Choroid plexus epithelial cell (primary cell): Measurements from ENCODE around the gene ESRRB.

Source experiments
- DNase-seq: peaks from one replicate; pipeline ENCODE4 v3.0.0-alpha.2; 2010; ENCODE audit warnings: low read depth
- H3K4me3 ChIP-seq: 2 replicates; pipeline ENCODE4 v1.5.1; 2011; ENCODE audit warnings: low read depth, mild to moderate bottlenecking, control low read depth, low read length, moderate library complexity
- TF ChIP-seq, protein P1 (sequence below): conservative IDR thresholded peaks from 2 replicates; pipeline ENCODE4 v1.5.1; 2011; ENCODE audit warnings: low read depth, mild to moderate bottlenecking, control low read depth, inconsistent platforms, low read length, moderate library complexity

Gene ESRRB

DNA sequence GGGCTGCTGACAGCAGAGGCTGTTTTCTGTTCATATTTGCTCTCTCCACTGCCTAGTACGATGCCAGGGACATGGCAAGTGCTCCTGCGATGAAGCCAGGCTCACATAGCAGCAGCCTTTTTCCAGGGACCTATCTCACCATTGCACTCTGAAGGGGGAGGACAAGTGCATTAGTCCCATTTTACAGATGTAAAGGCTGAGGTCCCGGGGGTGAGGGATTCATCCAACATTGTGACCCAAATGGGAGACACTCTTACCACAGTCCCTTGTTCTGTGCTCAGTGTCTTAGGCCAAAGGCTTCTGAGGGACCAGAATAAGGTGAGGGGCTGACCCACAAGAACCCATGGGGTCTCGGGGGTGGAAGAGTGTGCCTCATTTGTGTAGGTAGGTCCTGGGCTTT, 21.6 kb upstream of the ESRRB start:
- TF ChIP-seq, protein P1, sequence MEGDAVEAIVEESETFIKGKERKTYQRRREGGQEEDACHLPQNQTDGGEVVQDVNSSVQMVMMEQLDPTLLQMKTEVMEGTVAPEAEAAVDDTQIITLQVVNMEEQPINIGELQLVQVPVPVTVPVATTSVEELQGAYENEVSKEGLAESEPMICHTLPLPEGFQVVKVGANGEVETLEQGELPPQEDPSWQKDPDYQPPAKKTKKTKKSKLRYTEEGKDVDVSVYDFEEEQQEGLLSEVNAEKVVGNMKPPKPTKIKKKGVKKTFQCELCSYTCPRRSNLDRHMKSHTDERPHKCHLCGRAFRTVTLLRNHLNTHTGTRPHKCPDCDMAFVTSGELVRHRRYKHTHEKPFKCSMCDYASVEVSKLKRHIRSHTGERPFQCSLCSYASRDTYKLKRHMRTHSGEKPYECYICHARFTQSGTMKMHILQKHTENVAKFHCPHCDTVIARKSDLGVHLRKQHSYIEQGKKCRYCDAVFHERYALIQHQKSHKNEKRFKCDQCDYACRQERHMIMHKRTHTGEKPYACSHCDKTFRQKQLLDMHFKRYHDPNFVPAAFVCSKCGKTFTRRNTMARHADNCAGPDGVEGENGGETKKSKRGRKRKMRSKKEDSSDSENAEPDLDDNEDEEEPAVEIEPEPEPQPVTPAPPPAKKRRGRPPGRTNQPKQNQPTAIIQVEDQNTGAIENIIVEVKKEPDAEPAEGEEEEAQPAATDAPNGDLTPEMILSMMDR, result no peak
- DNase-seq, result no peak

DNA sequence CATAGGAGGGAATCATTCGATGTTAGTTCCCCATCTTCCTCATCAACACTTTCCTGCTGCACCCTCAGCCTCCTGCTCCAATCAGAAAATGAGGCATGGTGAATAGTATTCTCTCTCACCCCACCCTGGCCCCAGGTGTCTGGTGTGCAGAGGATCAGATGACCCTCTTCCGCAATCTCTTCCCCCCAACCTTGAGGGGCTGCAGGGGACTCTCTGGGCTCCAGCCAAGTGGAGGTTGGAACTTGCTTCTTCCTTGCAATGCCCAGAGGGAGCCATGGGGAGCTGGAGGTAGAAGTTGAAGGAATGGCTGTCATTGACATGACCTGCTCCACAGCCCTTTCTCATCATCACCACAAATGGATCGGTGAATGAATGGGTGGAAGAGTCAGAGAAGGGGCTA, 20.2 kb upstream of the ESRRB start:
- no peak overlapping the region for H3K4me3 ChIP-seq
- no peak for DNase-seq
- TF ChIP-seq, protein P1, result no peak

More for the DNA sequence above, 21.6 kb upstream of the ESRRB start:
- H3K4me3 ChIP-seq, result no peak overlapping the region

DNA sequence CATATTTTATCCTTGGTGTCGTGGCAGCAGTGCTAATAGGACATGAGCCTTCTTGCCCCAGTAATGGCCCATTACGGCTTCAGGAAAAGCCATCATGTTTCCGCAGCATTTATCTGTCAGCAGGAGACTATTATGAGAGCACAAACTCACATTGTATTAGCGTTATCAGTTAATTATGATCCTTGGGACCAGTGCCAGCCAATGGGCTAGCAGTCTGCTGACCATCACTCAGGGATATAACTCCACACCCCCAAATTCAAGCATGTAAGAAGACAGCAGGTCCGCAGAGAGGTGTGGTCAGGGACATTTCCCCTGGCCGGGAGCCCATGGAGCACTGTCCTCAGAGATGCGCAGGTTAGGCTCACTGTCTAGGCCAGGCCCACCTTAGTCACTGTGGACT, 4.9 kb upstream of the ESRRB start:
- no peak overlapping the region for H3K4me3 ChIP-seq
- no peak for DNase-seq
- TF ChIP-seq, protein P1, result no peak

DNA sequence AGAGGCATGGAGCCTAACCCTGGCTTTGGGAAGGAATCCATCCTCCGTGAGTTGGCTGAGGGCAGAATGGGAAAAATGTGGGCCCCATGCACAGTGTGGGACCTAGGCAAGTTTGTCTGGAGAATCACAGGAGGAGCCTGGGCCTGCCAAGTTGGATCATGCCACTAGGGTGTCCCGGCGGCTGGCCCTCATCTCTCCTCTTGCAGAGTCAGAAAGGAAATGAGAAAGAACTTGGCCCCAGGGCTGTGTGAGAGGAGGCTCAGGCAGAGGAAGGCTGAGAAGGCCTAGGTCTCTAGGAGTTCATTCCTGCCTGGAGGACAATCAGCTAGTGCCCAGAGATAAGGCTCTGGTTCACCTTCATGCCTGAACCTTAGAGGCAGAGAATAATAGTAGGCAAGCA, 2.5 kb upstream of the ESRRB start:
- TF ChIP-seq, protein P1, result no peak
- H3K4me3 ChIP-seq, result no peak overlapping the region
- DNase-seq, result no peak

DNA sequence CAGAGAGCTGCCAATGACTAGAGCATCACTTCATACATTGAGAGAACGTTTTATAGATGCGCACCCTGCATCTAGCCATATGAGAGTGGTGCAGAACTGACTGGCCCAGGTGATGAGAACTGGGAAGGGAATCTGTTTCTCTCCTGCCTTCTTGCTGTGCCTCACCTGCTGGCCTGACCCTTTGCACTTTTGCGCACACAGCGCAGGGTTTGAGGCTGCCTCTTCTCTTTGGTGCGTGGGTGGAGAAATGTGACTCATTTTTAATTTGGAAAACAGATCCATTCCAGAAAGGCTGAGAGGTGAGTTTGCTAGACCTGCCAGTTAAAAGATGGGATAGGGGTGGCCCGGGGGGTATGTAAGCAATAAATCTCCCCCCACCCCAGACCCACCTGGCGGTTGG, 453 bp upstream of the ESRRB start:
- no peak for DNase-seq
- no peak overlapping the region for H3K4me3 ChIP-seq
- TF ChIP-seq, protein P1, result no peak

DNA sequence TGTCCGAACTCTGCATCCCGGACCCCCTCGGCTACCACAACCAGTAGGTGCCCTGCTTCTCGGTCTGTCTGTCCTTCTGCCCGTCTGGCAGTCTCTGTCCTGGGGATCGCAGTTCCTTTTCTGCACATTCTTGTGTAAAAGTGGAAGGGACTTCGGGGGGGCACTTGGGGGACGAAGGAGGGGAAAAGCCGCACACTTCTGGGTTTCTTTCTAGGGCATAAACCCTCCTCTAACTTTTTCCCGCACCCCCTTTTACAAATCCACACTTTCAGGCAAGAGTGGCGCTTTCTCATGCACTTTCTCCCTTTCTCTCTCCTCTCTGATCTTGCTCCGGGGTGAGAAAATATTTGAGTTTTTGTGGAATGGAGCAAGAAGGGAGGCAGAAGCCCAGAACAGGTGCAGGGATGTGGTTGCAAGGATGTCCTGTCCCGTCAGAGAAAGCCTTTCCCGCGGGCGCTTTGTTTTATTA, 506 bp downstream of the ESRRB start:
- DNase-seq, result no peak
- TF ChIP-seq, protein P1, result no peak
- H3K4me3 ChIP-seq, result peak overlapping the region; percentile 45

DNA sequence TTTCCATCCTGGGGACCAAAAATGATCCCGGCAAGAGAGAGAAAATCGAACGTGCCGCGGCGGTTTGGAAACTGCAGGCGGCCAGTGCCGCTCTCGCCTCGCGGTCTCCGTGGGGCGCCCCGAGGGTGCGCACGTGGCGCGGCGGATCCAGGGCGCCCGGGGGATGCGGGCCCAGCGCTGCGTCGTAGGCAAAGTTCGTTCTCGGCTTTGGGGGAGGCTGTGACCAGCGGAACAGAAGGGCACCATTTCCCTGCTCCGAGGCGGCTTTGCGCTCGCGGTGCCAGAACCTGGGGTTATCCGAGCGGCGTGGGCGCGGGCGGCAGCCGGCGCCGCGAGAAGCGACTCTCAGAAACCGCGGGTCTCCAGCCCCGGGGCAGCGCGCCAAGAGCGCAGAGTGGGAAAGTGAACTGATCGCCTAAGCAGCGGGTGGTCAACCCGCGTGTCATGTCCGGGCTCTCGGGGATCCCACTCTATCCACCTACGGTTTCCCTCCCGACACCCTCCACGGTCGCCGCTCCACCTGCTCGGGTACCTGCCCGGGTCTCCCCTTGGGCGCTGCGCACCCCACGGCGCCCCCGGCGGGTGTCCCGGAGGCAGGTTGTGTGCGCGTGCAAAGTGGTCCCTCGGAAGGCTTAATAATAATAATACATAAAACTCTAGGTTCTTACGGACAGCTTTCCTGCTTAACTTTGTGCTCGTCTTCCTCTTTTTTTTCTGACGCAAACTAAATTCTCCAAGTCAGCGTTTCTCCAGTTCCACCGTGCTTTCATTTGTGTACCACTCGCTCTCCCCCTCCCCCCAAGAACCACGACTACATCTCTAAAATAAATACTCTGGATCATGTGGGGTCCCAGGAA, 1.2 kb downstream of the ESRRB start:
- DNase-seq, result no peak
- H3K4me3 ChIP-seq, result no peak overlapping the region
- TF ChIP-seq, protein P1, result no peak
